ENCODE data around the gene AFAP1L2. TPM values are rescaled to one million over a fixed set of nuclear protein-coding genes. Genes with fewer than 3 reads are reported as not detected.

AFAP1L2 gene
- total RNA-seq, 1 experiment from 2014 or later: 17.6 TPM

DNA sequence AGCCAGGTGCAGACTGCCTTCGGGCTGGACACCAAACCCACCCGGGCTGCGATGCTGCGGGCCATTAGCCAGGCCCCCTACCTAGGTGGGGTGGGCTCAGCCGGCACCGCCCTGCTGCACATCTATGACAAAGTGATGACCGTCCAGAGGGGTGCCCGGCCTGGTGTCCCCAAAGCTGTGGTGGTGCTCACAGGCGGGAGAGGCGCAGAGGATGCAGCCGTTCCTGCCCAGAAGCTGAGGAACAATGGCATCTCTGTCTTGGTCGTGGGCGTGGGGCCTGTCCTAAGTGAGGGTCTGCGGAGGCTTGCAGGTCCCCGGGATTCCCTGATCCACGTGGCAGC lies 115.2 kb downstream of the AFAP1L2 start:
- in situ Hi-C loops (cut with HindIII; ENCODE audit: low pct_unique_long_range_greater_than_20kb, low sequenced_read_pairs): no loop called here
- DNase-seq (ENCODE audit: low read depth): no peak

DNA sequence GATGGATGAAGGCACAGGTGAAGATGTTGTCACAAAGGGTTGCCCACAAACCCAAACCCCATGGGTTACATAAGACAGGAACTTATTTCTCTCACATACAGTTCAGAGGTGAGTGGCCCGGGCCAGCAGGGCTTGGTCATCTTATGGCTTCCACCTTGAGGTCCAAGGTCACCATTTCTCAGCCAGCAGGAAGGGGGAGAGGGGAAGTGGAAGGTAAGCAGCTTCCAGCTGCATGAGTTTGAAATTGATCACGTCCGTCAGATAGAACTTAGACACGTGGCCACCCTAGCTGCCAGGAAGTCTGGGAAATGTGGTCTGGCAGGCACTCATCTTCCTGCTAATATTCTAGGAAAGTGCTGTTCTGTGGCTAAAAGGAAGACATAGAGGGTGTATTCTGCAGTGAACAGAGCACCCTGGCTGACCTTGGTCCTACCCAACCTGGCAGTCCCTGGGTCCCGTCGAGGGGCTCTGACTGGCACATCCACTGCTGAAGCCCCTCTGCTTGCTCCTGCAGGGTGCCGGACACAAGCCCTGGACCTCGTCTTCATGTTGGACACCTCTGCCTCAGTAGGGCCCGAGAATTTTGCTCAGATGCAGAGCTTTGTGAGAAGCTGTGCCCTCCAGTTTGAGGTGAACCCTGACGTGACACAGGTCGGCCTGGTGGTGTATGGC lies 115.7 kb downstream of the AFAP1L2 start:
- in situ Hi-C loops (cut with HindIII; ENCODE audit: low pct_unique_long_range_greater_than_20kb, low sequenced_read_pairs): no loop called here
- DNase-seq (ENCODE audit: low read depth): no peak

GRCh38 chr10:114286921-114287320 lies 117.4 kb downstream of the AFAP1L2 start:
- in situ Hi-C loops (cut with HindIII; ENCODE audit: low pct_unique_long_range_greater_than_20kb, low sequenced_read_pairs): no loop called here
- DNase-seq (ENCODE audit: low read depth): no peak

DNA sequence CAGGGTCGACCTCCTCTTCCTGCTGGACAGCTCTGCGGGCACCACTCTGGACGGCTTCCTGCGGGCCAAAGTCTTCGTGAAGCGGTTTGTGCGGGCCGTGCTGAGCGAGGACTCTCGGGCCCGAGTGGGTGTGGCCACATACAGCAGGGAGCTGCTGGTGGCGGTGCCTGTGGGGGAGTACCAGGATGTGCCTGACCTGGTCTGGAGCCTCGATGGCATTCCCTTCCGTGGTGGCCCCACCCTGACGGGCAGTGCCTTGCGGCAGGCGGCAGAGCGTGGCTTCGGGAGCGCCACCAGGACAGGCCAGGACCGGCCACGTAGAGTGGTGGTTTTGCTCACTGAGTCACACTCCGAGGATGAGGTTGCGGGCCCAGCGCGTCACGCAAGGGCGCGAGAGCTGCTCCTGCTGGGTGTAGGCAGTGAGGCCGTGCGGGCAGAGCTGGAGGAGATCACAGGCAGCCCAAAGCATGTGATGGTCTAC lies 118.3 kb downstream of the AFAP1L2 start:
- DNase-seq (ENCODE audit: low read depth): no peak
- in situ Hi-C loops (cut with HindIII; ENCODE audit: low pct_unique_long_range_greater_than_20kb, low sequenced_read_pairs): no loop called here

GRCh38 chr10:114284346-114285071 lies 119.8 kb downstream of the AFAP1L2 start:
- no peak for DNase-seq (ENCODE audit: low read depth)
- in situ Hi-C loops (cut with HindIII; ENCODE audit: low pct_unique_long_range_greater_than_20kb, low sequenced_read_pairs): no loop called here

DNA sequence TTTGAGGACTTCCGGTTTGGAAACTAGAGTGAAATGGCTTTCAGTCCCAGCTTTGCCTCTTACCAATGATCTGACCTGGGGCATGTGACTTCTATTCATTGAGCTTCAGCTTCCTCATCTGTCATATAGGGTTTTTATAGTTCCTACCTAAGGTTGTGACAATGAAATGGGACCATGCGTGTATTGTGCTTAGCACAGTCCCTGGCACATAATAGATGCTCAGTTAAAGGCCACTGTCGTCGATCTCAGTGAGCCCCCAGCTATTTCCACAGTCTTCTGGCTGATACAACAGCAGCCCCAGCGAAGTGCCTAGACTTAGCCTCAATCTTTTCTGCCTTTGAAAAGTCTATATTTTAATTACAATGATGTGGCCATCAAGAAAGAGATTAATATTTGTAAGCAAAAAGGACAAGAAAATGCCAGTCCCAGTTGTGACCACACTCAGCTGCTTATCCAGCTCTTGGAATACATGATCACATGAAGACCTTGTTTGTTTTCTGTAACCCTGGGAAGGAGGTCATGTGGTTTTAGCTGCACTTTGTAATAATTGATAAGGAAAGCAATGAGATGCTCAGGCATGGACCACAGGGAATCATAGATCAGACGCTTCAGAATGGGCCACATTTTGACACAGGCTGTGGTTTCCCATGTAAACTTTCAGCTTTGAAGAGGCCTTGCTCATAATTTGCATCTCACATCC lies 120.6 kb downstream of the AFAP1L2 start:
- in situ Hi-C loops (cut with HindIII; ENCODE audit: low pct_unique_long_range_greater_than_20kb, low sequenced_read_pairs): no loop called here

DNA sequence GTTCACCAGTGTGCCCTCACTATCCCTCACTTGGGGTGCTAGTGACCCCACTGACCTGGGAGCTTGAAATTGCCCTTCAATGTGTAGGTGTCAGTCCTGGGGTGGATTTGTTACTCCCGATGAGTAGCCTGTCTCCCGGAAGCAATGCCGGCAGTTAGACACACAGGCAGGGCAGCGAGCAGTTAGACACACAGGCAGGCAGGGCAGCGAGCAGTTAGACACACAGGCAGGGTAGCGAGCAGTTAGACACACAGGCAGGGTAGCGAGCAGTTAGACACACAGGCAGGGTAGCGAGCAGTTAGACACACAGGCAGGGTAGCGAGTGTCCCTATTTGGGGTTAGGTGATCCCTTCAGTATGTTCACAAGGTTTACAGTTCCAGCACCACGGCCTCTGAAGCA lies 121.2 kb downstream of the AFAP1L2 start:
- DNase-seq (ENCODE audit: low read depth): no peak
- in situ Hi-C loops (cut with HindIII; ENCODE audit: low pct_unique_long_range_greater_than_20kb, low sequenced_read_pairs): no loop called here

More for the DNA sequence above, 120.6 kb downstream of the AFAP1L2 start:
- no peak for DNase-seq (ENCODE audit: low read depth)

GRCh38 chr10:114282526-114282925 lies 121.8 kb downstream of the AFAP1L2 start:
- no peak for DNase-seq (ENCODE audit: low read depth)
- in situ Hi-C loops (cut with HindIII; ENCODE audit: low pct_unique_long_range_greater_than_20kb, low sequenced_read_pairs): no loop called here

GRCh38 chr10:114281461-114281860 lies 122.8 kb downstream of the AFAP1L2 start:
- no peak for DNase-seq (ENCODE audit: low read depth)
- in situ Hi-C loops (cut with HindIII; ENCODE audit: low pct_unique_long_range_greater_than_20kb, low sequenced_read_pairs): no loop called here

- DNase-seq (ENCODE audit: low read depth): no peak
- in situ Hi-C loops (cut with HindIII; ENCODE audit: low pct_unique_long_range_greater_than_20kb, low sequenced_read_pairs): no loop called here
Observed at GRCh38 chr10:114281006-114281405, 123.3 kb downstream of the AFAP1L2 start.

- DNase-seq (ENCODE audit: low read depth): no peak
- in situ Hi-C loops (cut with HindIII; ENCODE audit: low pct_unique_long_range_greater_than_20kb, low sequenced_read_pairs): no loop called here
Observed at GRCh38 chr10:114279901-114280644, 124.2 kb downstream of the AFAP1L2 start.

DNA sequence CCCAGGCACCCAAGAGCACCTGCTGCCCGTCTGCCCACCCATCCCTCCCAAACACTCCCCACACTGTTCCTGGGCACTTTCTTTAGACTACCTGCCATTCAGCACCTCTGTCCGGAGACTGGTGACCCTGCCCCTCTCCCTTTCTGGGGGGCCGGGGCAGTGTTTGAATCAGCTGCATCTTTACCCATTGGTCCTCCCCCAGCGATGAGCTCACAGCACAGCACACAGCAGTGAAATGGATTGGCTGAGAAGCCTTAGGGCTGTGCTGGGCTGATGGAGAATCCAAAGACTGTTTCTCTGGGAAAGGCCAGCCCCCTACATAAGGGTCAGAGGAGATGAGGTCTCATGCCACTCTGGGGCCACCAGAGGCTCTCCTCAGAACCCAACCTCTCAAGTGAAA lies 125.0 kb downstream of the AFAP1L2 start:
- in situ Hi-C loops (cut with HindIII; ENCODE audit: low pct_unique_long_range_greater_than_20kb, low sequenced_read_pairs): no loop called here
- no peak for DNase-seq (ENCODE audit: low read depth)

GRCh38 chr10:114278884-114279191 lies 125.5 kb downstream of the AFAP1L2 start:
- DNase-seq (ENCODE audit: low read depth): no peak
- in situ Hi-C loops (cut with HindIII; ENCODE audit: low pct_unique_long_range_greater_than_20kb, low sequenced_read_pairs): no loop called here

GRCh38 chr10:114278140-114278883 lies 126.0 kb downstream of the AFAP1L2 start:
- DNase-seq (ENCODE audit: low read depth): no peak
- in situ Hi-C loops (cut with HindIII; ENCODE audit: low pct_unique_long_range_greater_than_20kb, low sequenced_read_pairs): no loop called here

DNA sequence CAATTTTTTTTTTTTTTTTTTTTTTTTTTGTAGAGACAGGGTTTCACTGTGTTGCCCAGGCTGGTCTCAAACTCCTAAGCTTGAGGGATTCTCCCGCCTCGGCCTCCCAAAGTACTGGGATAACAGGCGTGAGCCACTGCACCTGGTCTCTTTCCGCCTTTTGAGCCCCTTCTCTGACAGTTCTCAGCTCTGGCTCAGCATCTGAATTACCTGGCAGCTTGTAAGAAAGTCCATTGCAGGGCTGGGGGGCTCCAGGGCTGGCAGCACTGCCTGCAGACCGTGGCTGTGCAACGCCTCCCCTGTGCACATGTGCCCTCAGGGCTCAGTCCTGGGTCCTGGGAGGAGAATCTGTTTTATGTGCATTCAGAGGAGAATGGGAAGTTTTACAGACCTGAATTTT lies 127.6 kb downstream of the AFAP1L2 start:
- in situ Hi-C loops (cut with HindIII; ENCODE audit: low pct_unique_long_range_greater_than_20kb, low sequenced_read_pairs): no loop called here
- DNase-seq (ENCODE audit: low read depth): no peak

- DNase-seq (ENCODE audit: low read depth): no peak
- in situ Hi-C loops (cut with HindIII; ENCODE audit: low pct_unique_long_range_greater_than_20kb, low sequenced_read_pairs): no loop called here
Observed at GRCh38 chr10:114276066-114276465, 128.2 kb downstream of the AFAP1L2 start.

- no peak for DNase-seq (ENCODE audit: low read depth)
- in situ Hi-C loops (cut with HindIII; ENCODE audit: low pct_unique_long_range_greater_than_20kb, low sequenced_read_pairs): no loop called here
Observed at GRCh38 chr10:114274616-114275453, 129.5 kb downstream of the AFAP1L2 start.

Measured in Caki2 (cell line).